ENCODE results near the gene ABCC6.

- no peak for TF ChIP-seq CTCF (IDR thresholded peaks at IDR 0.05; ENCODE audit: borderline replicate concordance, extremely low read depth, low read length, poor library complexity, severe bottlenecking)
- no peak for TF ChIP-seq EZH2 (IDR thresholded peaks at IDR 0.05; ENCODE audit: borderline replicate concordance, low read depth, low read length, severe bottlenecking)
Measured at GRCh38 chr16:16138034-16138635, 85.2 kb downstream of the ABCC6 start.
